Inflammatory macrophage (primary cell): Measurements from ENCODE around the gene TGM3.

Experiments used
- DNase-seq, 2 donors: peaks; one replicate each; pipeline ENCODE4 v3.0.0-alpha.2; 2020 to 2022

TGM3 gene

DNA sequence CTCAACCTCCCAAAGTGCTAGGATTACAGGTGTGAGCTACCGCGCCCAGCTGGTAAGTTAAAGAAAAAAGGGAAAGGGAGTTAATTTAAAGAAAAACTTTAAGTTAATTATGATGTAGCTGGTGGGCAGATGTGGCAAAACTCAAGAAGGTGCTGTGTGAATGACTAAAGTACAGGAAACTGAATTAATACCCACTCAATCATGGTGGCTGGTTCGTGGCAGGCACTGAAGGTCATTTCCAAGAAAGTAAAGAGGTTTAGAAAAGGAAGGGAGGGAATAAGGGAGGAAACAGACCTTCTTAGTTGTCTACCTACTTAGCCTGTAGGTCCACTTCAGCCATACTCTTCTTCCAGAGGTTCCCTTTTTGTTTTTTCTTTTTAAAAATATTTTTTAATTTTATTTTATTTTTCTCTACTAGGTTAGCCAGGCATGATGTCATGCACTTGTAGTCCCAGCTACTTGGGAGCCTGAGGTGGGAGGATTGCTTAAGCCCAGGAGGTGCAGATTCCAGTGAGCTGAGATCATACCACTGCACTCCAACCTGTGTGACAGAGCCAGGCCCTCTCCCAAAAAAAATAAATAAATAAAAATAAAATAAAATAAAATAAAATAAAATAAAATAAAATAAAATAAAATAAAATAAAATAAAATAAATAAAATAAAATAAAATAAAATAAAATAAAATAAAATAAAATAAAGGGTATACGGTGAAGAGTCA, 11.9 kb upstream of the TGM3 start:
- DNase-seq, result no peak

DNA sequence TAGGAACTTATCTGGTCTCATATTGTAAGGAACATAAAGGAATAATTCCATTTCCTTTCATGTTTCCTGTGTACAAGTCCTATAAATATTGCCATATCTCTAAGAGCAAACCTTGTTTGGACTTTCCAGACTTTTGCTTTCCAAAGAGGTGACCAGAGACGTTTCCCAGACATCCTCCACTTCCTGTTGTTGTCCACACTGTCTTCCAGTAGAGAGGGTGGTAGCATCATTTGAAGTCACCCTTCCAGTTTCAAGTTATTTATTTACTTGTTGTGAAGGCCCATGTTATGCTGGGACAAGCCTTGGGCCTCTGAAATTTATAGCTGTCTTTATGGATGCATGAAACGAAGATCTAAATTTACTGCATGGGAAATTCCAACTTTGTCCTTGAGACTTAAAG, 10.6 kb upstream of the TGM3 start:
- no peak for DNase-seq

DNA sequence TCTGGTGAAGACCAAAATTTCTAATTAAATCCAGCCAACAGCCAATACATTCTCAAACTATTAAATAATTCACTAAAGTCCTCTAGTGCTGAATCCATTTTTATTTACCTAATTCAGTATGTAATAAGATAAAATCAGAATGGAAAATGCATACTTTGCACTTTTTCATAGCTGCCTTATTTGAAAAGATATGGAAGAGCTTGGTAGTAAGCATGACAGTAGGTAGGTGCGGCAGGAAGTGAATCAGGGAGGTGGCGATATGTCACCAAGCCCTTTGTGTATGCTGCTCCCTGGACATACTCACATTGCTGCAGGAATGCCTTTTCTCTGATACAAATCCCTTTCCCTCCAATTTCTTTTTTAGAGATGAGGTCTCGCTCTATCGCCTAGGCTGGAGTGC, 10.2 kb upstream of the TGM3 start:
- DNase-seq, result no peak

DNA sequence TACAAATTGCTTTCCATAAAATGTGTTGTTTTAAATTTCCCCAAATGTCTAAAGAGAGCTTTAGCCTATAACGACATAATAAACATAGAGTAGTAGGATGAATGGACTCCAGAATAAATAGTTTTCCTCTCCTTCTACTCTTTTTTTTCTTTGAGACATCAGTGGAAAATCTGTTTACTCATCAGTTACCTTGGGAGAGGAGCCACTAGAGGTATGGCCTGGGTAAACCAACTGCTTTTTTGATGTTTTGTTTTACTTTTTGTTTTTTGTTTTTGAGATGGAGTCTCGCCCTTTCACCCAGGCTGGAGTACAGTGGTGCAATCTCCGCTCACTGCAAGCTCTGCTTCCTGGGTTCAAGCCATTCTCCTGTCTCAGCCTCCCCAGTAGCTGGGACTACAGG, 8.3 kb upstream of the TGM3 start:
- no peak for DNase-seq

DNA sequence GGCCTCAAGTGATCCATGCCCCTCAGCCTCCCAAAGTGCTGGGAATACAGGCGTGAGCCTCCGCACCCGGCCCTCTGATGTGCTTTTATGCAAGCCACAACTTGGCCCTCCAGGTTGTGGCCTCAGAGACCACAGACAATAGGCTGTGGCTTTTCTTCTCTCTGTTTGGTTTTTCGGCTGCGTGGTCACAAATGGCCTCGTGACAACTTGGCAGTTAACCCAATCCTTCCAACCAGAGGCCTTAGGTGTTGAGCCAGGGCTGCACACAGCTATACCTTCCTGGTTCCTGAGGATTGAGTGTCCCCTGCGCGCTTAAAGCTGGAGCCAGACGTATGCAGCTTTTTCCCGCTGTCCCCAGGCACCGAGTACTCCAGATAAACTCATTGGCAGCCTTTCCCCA, 6.3 kb upstream of the TGM3 start:
- DNase-seq, result peak in 1 of 2 donors; percentile 25

DNA sequence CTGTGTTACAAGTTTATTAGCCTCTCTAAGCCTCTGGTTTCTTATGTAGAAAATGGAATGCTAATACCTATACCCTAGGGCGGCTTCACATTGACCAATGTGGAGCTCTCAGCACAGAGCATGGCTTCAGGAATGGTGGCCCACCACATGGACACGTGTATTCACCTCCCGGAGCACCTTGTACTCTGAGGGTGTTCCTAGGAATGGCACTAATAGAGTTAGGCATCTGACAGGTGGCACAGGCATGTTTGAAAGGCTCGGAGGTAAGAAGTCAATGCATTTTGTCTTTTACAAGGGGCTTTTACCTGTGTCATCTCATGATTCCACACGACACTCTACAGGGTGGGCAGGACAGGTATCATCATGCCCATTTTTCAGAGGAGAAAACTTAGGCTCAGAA, 5.3 kb upstream of the TGM3 start:
- no peak for DNase-seq

DNA sequence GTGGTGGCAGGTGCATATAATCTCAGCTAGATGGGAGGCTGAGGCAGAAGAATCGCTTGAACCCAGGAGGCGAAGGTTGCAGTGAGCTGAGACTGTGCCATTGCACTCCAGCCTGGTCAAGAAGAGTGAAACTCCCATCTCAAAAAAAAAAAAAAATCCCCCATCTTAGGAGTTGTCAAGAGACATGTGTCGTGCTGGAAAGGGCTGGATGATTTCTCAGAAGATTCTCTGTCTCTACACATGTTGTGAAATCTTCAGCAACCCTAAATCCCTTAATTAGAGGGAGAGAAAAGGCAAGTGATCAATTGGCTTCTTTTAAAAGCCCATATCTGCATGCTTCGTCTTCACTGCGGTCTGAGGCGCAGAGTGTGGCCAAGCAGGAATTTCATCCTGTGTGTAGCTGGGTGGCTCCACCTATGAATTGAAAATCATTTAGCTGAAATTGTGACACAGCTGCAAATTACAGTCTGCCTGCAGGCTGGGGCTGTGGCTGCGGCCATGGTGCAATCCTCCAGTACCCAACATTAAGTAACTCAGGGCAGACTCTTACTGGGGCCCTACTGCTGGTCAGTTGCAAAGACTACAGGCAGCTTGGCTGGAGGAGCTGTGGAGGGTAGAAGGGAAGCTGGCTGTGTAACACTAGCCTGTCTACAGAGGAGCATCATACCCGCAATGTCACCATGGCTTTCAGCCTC, 3.2 kb upstream of the TGM3 start:
- DNase-seq, result peak; percentile 96 to 97

DNA sequence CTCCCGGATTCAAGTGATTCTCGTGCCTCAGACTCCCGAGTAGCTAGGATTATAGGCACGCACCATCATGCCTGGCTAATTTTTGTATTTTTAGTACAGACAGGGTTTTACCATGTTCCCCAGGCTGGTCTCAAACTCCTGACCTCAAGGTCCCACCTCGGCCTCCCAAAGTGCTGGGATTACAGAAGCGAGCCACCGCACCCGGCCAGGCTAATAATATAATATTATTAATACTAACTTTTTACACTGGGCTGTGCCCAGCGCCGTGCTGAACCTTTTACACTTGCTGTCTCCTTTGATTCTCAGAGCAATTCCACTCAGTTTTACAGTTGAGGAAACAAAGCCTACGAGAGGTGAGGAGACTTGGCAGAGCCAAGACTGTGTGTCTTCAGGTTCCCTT, 2.3 kb upstream of the TGM3 start:
- no peak for DNase-seq

DNA sequence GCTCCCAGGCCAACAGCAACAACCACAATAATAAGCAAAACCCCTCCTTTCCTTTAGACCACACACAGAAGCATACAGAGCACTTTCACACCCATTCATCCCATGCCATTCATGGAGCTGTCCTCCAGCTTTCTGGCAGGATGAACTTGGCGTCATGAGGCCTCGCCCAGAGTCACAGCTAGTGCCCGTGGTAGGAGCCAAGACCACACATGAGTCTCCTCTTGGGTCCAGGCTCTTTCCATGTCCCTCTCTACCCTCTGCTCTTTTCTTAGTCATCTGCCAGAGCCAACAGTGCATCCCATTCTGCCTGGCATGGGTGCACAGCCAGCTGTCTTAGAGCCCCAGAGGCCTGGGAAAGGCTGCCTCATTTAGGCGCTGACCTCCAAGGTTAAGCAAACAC, 1.8 kb upstream of the TGM3 start:
- DNase-seq, result no peak

DNA sequence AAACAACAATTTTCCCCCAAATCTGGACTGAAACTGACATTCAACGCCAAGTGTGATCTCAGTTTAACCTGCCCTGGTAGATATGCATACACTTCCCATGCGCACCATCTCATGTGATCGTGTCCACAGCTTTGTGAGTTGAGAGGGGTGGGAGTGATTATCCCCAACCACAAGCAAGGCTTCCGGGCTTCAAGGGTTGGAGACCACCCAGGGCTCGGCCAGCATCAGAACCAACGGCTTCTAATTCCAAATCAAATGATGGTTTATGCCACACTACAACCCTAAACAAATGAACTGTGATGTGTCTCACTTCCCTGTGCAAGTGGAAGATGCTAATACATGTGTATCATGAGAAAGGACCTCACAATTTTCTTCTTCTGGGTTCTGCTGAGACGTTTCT, 515 bp upstream of the TGM3 start:
- no peak for DNase-seq

DNA sequence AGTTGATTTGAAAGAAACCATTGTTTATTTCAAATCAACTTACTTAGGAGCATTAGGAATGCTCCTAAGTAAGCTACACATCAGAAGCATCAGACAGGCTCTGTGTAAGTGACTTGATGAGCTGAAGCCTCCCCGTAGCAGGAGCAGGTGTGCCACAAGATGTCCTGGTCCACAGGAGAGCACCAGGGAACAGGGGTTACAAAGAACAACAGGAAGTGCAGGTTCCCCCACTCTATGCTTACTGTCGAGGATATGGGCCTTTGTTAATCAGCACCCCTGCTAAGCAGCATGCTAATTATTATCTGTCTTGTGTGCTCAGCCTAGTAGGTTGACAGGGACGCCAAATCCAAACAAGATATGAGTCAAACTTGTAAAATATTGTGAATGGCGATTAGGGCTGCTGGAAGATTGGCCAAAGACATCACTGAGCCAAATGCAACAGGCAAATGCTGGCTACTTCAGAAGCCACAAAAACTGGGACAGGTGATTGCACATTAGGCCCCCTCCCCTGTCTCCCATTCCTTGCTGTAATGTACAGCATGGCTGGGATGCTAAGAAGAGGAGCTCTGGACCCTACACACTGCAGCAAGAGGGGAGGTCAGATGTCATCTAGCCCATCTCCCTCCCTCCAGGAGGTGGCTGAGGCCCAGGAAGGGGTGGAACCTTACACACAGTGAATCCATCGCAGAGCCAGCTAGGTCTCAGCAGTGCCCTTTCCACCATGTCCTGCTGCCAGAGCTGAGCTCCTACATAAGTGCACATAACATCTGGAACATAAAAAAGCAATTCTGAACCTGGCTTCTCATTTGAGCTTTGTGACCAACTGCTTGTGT, 939 bp downstream of the TGM3 start:
- no peak for DNase-seq

DNA sequence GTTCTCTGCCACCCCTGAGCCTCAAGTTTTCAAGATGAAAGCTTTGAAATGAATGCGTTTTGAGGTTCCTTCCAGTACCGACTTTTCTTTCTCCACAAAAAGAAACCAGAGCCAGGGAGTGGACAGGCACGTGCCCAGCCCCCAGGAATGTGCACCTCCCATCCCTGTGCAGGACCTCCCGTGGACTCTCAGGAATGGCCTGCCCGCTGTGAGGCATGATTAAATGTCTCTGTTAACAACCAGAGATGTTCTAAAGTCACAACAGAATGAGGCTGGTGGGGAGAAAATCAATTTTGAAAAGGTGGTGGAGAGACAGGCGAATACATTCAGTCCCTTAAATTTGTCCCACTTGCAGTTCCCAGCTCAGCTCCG, 1.5 kb downstream of the TGM3 start:
- no peak for DNase-seq

DNA sequence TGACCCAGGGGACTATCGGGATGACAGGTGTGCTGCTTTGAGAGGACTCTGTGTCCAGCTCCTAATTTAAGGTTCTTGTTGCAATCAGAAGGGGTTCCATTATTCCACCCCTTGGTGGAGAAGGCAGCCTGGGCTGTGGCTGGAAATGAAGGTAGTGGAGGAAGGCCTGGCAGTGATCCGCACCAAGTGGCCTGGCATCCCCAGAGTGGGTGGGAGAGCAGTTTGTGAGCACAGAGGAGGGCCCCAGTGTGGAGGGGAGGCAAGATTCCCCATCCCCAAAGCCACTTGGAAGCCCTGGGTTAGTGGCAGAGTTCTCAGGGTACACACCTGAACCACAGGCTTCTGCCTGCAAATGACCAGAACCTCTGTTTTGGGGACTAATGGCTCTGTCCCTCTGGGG, 2.3 kb downstream of the TGM3 start:
- DNase-seq, result no peak

DNA sequence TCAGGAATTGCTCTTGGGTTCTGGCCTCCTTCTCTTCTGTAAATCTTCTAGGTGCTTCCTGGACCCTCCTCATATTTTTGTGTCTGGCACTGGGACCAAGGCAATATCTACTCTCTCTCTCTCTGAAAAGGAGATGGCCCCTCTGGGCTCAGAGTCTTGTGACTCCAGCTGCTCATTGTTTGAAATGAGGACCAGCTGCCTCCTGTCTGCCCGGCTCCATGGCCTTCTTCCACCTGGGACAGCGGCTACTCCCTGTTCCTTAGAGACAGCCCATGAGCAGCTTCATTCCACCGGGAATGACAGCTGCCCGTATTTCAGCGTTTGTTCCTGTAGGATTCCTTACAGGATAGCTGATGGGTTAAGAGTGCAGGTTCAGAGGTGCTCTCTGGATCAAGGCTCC, 2.9 kb downstream of the TGM3 start:
- DNase-seq, result no peak

DNA sequence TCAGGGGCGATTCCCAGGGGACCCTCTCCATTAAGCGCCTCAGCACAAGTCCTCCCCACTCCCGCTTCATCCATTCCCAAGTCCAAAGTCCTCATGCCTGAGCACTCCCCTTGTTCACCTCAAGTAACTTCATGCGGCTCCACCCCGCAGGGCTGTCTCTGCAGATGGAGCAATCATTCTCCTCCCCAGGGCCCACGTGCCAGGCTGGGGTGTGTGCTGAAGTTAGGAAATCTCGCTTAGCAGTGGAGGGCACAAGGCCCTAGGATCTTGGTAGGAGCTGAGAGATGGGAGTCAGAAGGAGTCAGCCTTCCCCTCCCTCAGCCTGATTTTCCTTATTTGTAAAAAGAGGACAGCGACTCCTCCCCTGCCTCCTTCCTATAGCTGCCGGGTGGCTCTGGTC, 3.5 kb downstream of the TGM3 start:
- peak; percentile 87 to 90 for DNase-seq

DNA sequence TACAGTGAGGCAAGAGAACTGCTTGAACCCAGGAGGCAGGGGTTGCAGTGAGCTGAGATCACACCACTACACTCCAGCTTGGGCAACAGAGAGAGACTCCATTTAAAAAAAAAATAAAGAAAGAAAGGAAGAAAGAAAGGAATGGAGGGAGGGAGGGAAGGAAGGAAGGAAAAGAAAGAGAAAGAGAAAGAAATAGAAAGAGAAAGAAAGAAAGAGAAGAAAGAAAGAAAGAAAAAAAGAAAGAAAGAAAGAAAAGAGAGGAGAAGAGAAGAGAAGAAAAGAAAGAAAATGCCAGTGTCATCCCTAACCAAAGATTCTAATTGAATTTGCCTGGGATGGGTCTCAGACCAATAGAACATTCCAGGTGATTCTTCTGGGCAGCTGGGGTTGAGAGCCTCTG, 4.2 kb downstream of the TGM3 start:
- no peak for DNase-seq

DNA sequence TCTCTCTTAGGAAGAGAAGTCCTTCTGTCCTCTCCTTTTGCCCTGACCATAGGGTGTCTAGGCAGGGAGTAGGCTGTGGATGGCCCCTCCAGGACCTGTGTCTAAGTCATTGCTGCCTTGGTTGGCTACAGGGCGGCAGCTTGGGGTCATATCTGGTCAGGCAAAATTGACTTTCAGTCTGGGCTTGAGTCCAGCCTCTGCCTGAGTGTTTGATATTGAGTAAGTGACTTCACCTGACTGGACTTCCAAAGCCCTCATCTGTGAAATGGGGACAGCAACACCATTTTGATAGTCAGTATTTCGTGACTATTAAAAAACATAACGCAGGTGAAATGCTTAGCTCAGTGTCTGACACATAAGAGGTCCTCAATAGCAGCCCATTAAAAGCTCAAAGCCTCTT, 4.6 kb downstream of the TGM3 start:
- no peak for DNase-seq

DNA sequence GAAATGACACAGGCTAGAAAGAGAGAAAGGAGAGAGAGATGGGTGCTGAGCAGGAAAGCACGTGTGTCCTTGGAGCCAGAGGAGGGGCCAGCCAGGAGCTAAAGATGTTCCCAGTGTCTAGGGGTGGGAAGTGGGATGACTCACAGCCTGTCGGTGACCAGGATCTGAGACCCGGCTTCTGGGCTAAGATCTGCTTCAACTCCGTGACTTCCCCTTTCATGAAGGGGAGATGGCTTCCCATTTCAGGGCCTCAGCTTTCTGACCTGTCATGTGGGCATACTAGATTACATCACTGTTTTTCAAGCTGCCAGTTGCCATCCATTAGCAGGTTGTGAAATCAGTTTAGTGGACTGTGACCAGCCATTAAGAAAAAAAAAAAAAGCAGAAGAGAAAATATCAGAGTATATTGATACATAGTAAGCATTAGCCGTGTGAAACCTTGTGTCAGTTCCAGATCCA, 5.4 kb downstream of the TGM3 start:
- DNase-seq, result peak; percentile 99

DNA sequence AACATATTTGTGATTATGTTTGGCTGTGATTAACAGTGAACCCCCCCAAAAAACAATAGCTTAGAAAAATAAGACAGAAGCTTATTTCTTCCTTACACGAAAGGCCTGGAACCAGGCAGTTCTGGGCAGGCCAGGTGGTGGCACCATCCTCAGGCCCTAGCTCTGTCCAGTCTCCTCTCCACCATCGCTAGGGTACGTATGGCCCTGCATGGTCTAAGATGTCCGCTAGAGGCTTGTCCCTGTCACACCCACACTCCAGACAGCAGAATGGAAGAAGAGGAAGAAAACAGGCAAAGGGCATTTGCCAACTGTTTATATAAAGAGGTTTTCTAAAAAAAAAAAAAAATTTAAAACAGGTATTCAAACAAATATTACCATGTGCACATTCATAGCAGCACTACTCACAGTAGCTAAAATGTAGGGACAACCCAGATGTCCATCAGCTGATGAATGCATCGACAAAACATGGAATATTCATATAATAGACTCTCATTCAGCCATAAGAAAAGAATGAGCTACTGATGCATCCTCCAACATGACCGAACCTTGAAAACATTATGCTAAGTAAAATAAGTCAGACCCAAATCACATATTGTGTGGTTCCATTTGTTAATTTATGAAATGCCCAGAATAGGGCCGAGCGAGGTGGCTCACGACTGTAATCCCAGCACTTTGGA, 6.7 kb downstream of the TGM3 start:
- DNase-seq, result peak; percentile 64 to 70

DNA sequence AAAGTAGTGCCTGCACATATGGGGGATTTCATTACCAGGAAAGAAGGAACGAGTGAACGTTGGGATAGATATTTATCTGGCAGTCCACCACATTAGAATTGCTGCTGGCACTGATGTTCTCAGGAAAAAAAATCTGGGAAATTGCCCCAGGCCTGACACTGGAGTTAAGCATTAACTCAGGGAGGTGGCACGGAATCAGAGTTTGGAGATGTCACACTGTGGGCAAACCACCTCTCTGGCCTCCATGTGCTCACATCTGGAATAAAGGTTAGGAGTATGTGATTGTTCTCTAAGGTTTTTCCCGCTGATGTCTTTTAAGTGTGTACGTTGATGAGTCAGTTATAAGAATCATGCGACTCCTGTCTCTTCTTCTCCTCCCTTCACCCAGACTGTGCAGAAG, 7.9 kb downstream of the TGM3 start:
- no peak for DNase-seq

DNA sequence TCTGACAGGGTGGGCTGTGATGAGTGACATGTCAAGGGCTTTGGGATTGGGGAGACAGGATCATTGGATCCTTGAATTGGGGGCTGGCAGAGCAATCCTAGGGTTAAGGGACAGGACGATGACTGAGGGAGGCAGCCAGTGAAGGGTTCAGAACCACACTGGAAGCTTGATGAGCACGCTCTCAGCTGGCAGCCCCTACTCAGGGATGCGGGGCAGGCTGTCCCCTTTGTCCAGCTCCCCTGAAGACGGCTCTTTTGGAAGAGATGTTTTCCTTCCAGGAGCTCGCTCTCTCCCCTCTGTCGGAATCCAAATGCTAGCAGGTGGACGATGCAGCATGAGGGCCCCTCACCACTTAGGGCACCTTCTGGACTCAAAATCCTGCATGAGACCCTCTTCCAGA, 8.4 kb downstream of the TGM3 start:
- no peak for DNase-seq

DNA sequence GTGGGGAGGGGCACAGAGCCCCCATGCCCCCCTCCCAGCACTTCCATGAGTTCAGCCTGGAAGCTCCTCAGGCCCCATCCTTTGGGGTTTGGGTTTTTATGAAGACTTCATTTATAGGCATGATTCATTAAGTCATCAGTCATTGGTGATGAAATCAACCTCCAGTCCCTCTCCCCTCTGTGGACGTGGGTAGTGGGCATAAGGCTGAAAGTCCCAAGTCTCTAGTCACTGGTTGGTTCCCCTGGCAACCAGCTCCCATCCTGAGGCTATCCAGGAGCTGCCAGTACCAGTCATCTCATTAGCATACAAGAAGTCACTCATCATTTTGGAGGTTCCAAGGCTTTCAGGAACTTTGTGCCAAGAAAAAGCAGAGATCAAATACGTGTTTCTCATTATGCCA, 9.2 kb downstream of the TGM3 start:
- DNase-seq, result no peak

DNA sequence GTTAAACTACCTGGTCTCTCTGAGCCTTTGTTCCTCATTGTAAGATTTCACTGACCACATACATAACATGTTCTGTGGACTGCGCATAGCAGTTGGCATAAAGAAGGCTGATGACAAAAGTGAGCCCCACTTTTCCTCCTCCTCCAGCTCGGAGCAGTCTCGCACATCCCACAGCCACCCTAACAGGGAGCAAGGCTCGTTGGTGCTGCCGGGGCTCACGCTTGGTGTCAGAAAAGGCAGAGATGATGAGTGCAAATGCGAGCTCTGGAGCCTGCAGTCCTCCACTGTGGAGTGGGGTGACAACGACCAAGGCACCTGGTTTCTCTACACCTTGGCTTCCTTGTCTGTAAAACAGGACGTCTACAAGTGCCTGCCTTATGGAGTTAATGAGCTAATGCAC, 9.7 kb downstream of the TGM3 start:
- DNase-seq, result no peak
